Left kidney (tissue), 2 donors: ENCODE results near the gene ULBP1. TPM values are rescaled to one million over a fixed set of nuclear protein-coding genes. Genes with fewer than 3 reads are reported as not detected.
"Not testable (repeated sequence)": the region's sequence is repeated elsewhere in the genome, so short reads cannot be mapped to it uniquely, and the experiment has no call there.

ENCODE experiments used
- DNase-seq: peaks from one replicate; pipeline ENCODE4 v3.0.0-alpha.2; 2013
- polyA plus RNA-seq: library from polyadenylated mRNA; unstranded; fragments of 120-200 nt; gene quantifications from one replicate; pipeline ENCODE4 v1.2.1, GENCODE V29; 2013; ENCODE audit not compliant: insufficient read length

The ULBP1 gene
- polyA plus RNA-seq, 1 donor, result 2.1 TPM

- no peak for DNase-seq
These were observed 42.3 kb downstream of the ULBP1 start for GRCh38 chr6:150005761-150006651.

GRCh38 chr6:150006961-150007464 lies 43.3 kb downstream of the ULBP1 start:
- DNase-seq, result no peak

DNA sequence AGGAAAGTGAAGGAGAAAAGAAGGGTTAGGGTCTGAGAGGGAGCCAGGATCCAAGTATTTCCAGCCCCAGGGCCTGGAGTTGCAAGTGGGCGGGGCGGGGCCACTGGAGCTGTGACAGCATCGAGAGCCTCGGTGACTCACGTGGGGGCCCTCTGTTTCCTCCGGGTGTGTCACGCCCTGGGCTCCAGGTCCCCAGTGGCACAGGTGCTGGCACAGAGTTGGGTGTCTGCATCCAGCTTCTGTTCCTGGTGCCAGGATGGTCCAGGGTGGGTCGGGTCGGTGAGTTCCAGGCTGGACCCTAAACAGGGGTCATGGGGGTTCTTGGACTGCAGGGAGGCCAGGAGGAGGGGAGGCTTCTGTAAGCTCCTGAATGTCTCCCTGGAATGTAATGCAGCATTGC lies 44.8 kb downstream of the ULBP1 start:
- DNase-seq, result no peak

- DNase-seq, result not testable (repeated sequence)
These were observed 49.4 kb downstream of the ULBP1 start for GRCh38 chr6:150012846-150013784.

- not testable (repeated sequence) for DNase-seq
These were observed 50.3 kb downstream of the ULBP1 start for GRCh38 chr6:150013785-150014622.

DNA sequence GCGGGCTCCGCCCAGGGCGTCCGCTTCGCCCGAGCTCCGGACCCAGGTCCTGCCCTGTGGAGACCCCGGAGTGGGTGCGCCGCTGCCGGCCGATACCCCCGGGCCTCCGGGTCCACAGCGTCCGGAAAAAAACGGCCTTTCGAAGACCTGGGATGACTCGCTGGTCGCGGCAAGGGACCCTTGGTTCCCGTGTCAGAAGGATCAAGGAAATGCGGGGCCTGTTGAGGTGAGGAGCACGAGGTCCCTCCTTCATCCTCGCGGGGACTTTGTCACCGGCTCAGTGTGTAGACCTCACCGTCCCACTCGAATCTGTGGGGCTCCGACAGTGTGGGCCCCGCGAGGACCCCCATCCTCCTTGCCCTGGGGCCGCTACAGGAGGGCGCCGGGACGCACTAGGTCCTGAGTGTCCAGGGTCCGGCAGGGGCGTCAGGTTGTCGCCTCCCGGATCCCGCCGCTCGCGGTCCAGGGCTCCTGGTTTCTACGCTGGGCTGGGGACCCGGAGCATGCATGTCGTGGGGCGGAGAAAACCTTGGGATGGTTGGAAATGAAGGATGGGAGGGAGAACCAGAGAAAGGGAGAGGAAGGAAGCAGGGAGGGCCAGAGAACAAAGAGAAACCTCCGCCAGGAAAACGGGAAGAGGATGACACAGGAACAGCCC lies 51.0 kb downstream of the ULBP1 start:
- DNase-seq, result not testable (repeated sequence)

- not testable (repeated sequence) for DNase-seq
These were observed 51.7 kb downstream of the ULBP1 start for GRCh38 chr6:150015281-150016001.

DNA sequence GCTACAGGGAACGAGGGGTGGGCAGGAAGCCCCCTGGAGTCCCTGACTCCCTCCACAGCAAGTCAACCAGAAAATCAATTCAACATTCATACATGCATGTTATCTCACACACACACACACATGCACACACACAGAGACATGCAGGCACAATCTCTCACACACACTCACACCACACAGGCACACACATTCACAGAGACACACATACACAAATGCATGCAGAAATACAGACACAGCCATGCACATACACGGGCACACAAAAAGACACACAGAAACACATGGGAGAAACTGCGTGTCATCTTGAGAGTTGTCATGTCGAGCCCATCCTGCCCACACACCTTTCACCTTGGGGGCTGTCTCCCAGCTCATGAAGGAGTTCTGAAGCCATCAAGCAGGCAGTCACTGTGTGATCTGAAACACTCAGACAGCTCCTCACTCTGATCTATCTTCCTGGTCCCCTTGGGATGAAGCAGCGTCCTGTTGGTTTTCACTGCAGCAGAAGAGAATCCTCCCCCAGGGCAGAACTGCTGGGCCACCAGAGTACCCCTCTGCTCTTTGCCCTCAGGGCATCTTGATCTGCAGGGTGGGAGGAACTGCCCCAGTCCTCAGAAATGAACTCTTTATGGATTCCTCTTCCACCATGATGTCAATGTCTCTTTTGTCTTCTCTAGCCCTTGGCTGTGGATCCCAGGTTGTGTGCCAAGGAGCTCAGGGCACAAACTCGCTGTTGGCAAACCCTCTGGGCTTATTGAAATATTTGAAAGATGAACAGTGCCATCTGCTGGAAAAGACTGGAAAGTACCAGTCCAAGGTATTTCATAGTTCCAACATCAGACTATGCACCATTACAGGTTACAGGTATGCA lies 52.8 kb downstream of the ULBP1 start:
- peak; percentile 71 for DNase-seq

GRCh38 chr6:150017186-150017521 lies 53.4 kb downstream of the ULBP1 start:
- DNase-seq, result not testable (repeated sequence)

DNA sequence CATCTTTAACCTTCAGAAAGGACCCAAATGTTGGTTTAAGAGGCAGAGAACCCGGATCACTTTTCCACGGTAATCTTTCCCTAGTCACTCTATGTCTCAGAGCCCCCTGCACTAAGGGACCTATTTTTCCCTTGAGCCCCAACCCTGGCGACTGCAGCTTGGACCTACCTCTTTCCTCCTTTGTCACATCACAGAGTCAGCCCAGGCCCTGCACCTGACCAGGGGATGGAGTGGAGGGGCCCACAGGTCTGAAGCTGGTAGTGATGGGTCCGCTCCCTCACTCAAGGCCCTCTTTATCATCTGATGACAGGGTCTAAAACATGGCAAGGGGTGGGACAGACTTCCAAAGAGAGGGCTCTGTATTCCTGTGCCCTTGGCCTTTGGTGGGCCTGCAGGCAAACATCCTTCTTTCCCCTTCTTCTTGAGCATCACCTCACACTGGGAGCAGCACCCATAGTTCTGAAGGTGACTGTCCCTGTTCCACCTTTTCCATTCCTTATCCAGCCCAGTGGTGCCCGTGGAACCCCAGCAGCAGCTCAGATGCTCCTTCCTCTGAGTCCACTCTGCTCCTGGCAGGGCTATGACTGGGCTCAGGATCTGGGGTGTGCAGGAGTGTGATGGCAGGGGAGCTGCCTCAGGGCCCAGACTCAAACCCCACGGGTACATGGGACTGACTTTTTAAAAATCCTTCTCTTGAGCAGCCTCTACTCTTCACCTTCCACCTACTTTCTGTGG lies 55.3 kb downstream of the ULBP1 start:
- DNase-seq, result no peak

- DNase-seq, result not testable (repeated sequence)
These were observed 58.1 kb downstream of the ULBP1 start for GRCh38 chr6:150021870-150022269.

Other genes with a start within 250 kb of the ULBP1 start
- gene LATS1, start 245.8 kb upstream of the ULBP1 start, polyA plus RNA-seq, result 37.9 TPM
- 67.9 TPM for gene NUP43, start 217.4 kb upstream of the ULBP1 start, polyA plus RNA-seq
- 89.1 TPM for gene PCMT1, start 214.2 kb upstream of the ULBP1 start, polyA plus RNA-seq
- 40.4 TPM for gene LRP11, start 99.6 kb upstream of the ULBP1 start, polyA plus RNA-seq
- 0.37 TPM for gene RAET1E, start 65.8 kb upstream of the ULBP1 start, polyA plus RNA-seq
- 1.4 TPM for gene RAET1G, start 40.8 kb upstream of the ULBP1 start, polyA plus RNA-seq
- 0.88 TPM for gene ULBP2, start 21.9 kb upstream of the ULBP1 start, polyA plus RNA-seq
- gene RAET1L, start 61.6 kb downstream of the ULBP1 start, polyA plus RNA-seq, result not detected
- gene ULBP3, start 105.2 kb downstream of the ULBP1 start, polyA plus RNA-seq, result 8.5 TPM
- gene PPP1R14C, start 179.1 kb downstream of the ULBP1 start, polyA plus RNA-seq, result 21.6 TPM